B cell (primary cell): ENCODE results near the gene ZNF146. TPM values are rescaled to one million over a fixed set of nuclear protein-coding genes. Genes with fewer than 3 reads are reported as not detected.
"Not testable (repeated sequence)": the region's sequence is repeated elsewhere in the genome, so short reads cannot be mapped to it uniquely, and the experiment has no call there.

Experiments
- ATAC-seq: fragments of 200-7000 bp; cut with Tn5 transposase; one replicate; pipeline ENCODE4 v1.10.0; 2021; ENCODE audit warnings: low read depth, mild to moderate bottlenecking, moderate number of reproducible peaks, moderate library complexity
- CTCF ChIA-PET: fragments of 350-600 bp; sonication (Branson Sonifier 250); formaldehyde crosslinking; loops from one replicate; lab custom pipeline; 2021; ENCODE audit warnings: antibody characterized with exemption, inconsistent platforms; lab: Charles Lee
- POLR2A ChIA-PET: fragments of 350-600 bp; sonication (Branson Sonifier 250); formaldehyde crosslinking; loops from one replicate; lab custom pipeline; 2021; ENCODE audit warnings: antibody characterized with exemption; lab: Charles Lee
- DNase-seq: peaks from one replicate; pipeline ENCODE4 v3.0.0; 2013
- H2AFZ ChIP-seq: 2 replicates; pipeline ENCODE4 v1.6.1; 2012; ENCODE audit warnings: mild to moderate bottlenecking, low read depth, low read length; ENCODE audit not compliant: insufficient read depth, poor library complexity, severe bottlenecking
- H3K27ac ChIP-seq, 2 donors: 1 replicate in 1 of 2; 2 replicates in 1 of 2; pipeline ENCODE4 v1.5.1; 2012 to 2013; ENCODE audit warnings: low read length in 2 of 2, mild to moderate bottlenecking in 2 of 2, moderate library complexity in 1 of 2
- H3K27me3 ChIP-seq, 4 experiments: fragments of 200-600 bp in 1 of 4; sonication (generic) in 1 of 4; replicated peaks in 1 of 4; 1 replicate in 2 of 4; 2 replicates in 2 of 4; pipeline versions ENCODE4 v1.6.1 to v1.7.0; 2013 to 2016; ENCODE audit warnings: low read length in 3 of 4, mild to moderate bottlenecking in 2 of 4, mixed read lengths in 1 of 4, moderate library complexity in 1 of 4; ENCODE audit not compliant: insufficient read depth in 4 of 4, control insufficient read depth in 3 of 4; ENCODE audit errors: control extremely low read depth in 1 of 4
- H3K36me3 ChIP-seq, 2 experiments: replicated peaks in 1 of 2; 1 replicate in 1 of 2; 2 replicates in 1 of 2; pipeline versions ENCODE4 v1.6.1 to v1.7.1; 2013; ENCODE audit warnings: low read length in 1 of 2; ENCODE audit not compliant: insufficient read depth in 2 of 2, control insufficient read depth in 1 of 2; ENCODE audit errors: control extremely low read depth in 1 of 2, extremely low read depth in 1 of 2
- H3K4me1 ChIP-seq, 2 donors: fragments of 200-600 bp in 1 of 2; sonication (generic) in 1 of 2; 1 replicate in 1 of 2; 2 replicates in 1 of 2; pipeline versions ENCODE4 v1.5.1 to v1.6.1; 2013 to 2017; ENCODE audit warnings: low read length in 2 of 2; ENCODE audit not compliant: control insufficient read depth in 2 of 2, insufficient read depth in 2 of 2
- H3K4me2 ChIP-seq: replicated peaks from 2 replicates; pipeline ENCODE3; 2012; ENCODE audit warnings: mild to moderate bottlenecking, low read depth, low read length; ENCODE audit not compliant: poor library complexity, severe bottlenecking
- H3K4me3 ChIP-seq, 5 experiments: fragments of 200-600 bp in 1 of 5; sonication (generic) in 1 of 5; 1 replicate in 3 of 5; 2 replicates in 2 of 5; pipeline versions ENCODE4 v1.5.1 to v1.7.0; 2011 to 2016; ENCODE audit warnings: low read length in 4 of 5, mild to moderate bottlenecking in 4 of 5, low read depth in 2 of 5, control low read depth in 1 of 5, moderate library complexity in 1 of 5; ENCODE audit not compliant: insufficient read depth in 1 of 5; ENCODE audit errors: control extremely low read depth in 1 of 5, extremely low read depth in 1 of 5
- H3K79me2 ChIP-seq: fragments of 200-600 bp; sonication (generic); one replicate; pipeline ENCODE4 v1.6.0; 2016; ENCODE audit warnings: low read length; ENCODE audit not compliant: control insufficient read depth, insufficient read depth
- H3K9ac ChIP-seq: fragments of 200-600 bp; sonication (generic); 2 replicates; pipeline ENCODE4 v1.6.1; 2017; ENCODE audit warnings: mild to moderate bottlenecking, low read length, moderate library complexity
- H3K9me3 ChIP-seq, 3 donors: one replicate each; pipeline versions ENCODE4 v1.6.1 to v1.7.1; 2013; ENCODE audit warnings: low read length in 2 of 3; ENCODE audit not compliant: control insufficient read depth in 2 of 3, insufficient read depth in 1 of 3; ENCODE audit errors: control extremely low read depth in 1 of 3
- H4K20me1 ChIP-seq: 2 replicates; pipeline ENCODE4 v1.6.0; 2012; ENCODE audit warnings: mild to moderate bottlenecking, low read length; ENCODE audit not compliant: insufficient read depth, control insufficient read depth, poor library complexity, severe bottlenecking
- H3K27ac Mint-ChIP-seq: one replicate; pipeline ENCODE4 v1.8.0; 2021; ENCODE audit warnings: mixed read lengths
- H3K27me3 Mint-ChIP-seq: one replicate; pipeline ENCODE4 v1.8.0; 2021; ENCODE audit warnings: mixed read lengths
- H3K4me1 Mint-ChIP-seq: one replicate; pipeline ENCODE4 v1.8.0; 2021; ENCODE audit warnings: mixed read lengths
- H3K4me3 Mint-ChIP-seq: one replicate; pipeline ENCODE4 v1.8.0; 2021; ENCODE audit warnings: mixed read lengths
- H3K9me3 Mint-ChIP-seq: one replicate; pipeline ENCODE4 v1.8.0; 2022; ENCODE audit warnings: mixed read lengths; ENCODE audit not compliant: insufficient read depth
- CTCF ChIP-seq: fragments of 200-600 bp; IDR thresholded peaks from one replicate; pipeline ENCODE4 v1.8.0; 2022; ENCODE audit warnings: antibody characterized with exemption, mild to moderate bottlenecking
- EZH2 ChIP-seq: IDR thresholded peaks from 2 replicates; pipeline ENCODE4 v1.6.1; 2012; ENCODE audit warnings: borderline replicate concordance, low read depth, mild to moderate bottlenecking, moderate library complexity, low read length; ENCODE audit not compliant: insufficient read depth, poor library complexity, severe bottlenecking
- WGBS: methylation state at CpG from one replicate; pipeline ENCODE4 v1.1.5; 2013; ENCODE audit warnings: missing lambda C conversion rate; ENCODE audit not compliant: insufficient coverage; 5-methylcytosine and 5-hydroxymethylcytosine counted together
- intact Hi-C: fragments of 100-400 bp; cut with micrococcal nuclease; formaldehyde crosslinking; loops from one replicate; pipeline ENCODE4 v1.10.0; 2022
- polyA plus RNA-seq: library from polyadenylated mRNA; depleted of rRNA; stranded (reverse); fragments of >200 nt; gene quantifications from 2 replicates; pipeline ENCODE4 v1.2.3, GENCODE V29; 2012
- total RNA-seq, 2 donors: library from RNA; stranded (reverse); fragments of 120-200 nt in 1 of 2; gene quantifications; 1 replicate in 1 of 2; 2 replicates in 1 of 2; pipeline versions ENCODE4 v1.2.3 to v1.2.4, GENCODE V29; 2013 to 2022

ZNF146 gene
- total and polyA plus RNA-seq, 2 donors (not counting 1 experiment from before 2014, with no cell fraction given) = 21.9 to 62.2 TPM

DNA sequence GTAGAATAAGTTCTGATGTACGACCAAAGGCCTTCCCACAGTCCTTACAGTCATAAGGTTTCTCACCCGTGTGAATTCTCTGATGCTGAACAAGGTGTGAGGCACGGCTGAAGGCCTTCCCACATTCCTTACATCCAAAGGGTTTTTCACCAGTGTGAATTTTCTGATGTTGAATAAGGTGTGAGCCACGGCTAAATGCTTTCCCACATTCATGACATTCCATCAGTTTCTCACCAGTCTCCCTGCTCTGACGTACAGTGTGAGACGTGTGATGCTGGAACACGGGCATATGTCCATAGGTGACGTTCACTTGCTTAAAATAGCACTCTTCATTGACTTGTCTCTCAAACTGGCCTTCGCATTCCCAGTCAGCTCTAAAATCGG lies 31.7 kb upstream of the ZNF146 start:
- 96% methylated on average over 6 of the region's 10 CpGs for WGBS
- no peak for DNase-seq
- Histone ChIP-seq H3K27ac (no peak overlapping the region), H3K4me1 (no peaks in the 10 kb centered on the region), H3K9me3 (no peaks in the 10 kb centered on the region), H3K36me3 (peaks cover 5 to 7% of the 10 kb centered on the region in 2 experiments), H2AFZ (no peak overlapping the region), H3K4me2 (no peak overlapping the region), H3K79me2 (no peaks in the 10 kb centered on the region), H4K20me1 (no peaks in the 10 kb centered on the region), H3K4me3 (no peak overlapping the region), H3K27me3 (no peaks in the 10 kb centered on the region), H3K9ac (no peak overlapping the region)
- ATAC-seq = no peak
- H3K27ac Mint-ChIP-seq = no peak overlapping the region
- CTCF ChIA-PET = interaction anchor here (1.0 kb wide), 1 partner anchor 14 kb away, joined by 4 read pairs; no protein-coding TSS in a partner anchor
- intact Hi-C loops = no loop called here
- no peaks in the 10 kb centered on the region for H3K27me3 Mint-ChIP-seq
- H3K4me1 Mint-ChIP-seq = no peaks in the 10 kb centered on the region
- POLR2A ChIA-PET = no interaction called here
- H3K4me3 Mint-ChIP-seq = no peak overlapping the region
- TF ChIP-seq CTCF = no peak
- TF ChIP-seq EZH2 = no peak
- H3K9me3 Mint-ChIP-seq = no peaks in the 10 kb centered on the region

- H3K27ac ChIP-seq, H3K27ac Mint-ChIP-seq, H3K9ac ChIP-seq, H3K27me3 Mint-ChIP-seq, CTCF ChIA-PET, H3K4me3 Mint-ChIP-seq, H2AFZ ChIP-seq, H3K9me3 Mint-ChIP-seq, H3K36me3 ChIP-seq, H4K20me1 ChIP-seq, H3K4me1 ChIP-seq, H3K79me2 ChIP-seq, H3K9me3 ChIP-seq, ATAC-seq, POLR2A ChIA-PET, H3K4me2 ChIP-seq, H3K4me3 ChIP-seq, intact Hi-C loops, H3K4me1 Mint-ChIP-seq, DNase-seq, H3K27me3 ChIP-seq: not testable (repeated sequence)
- 80% methylated on average over 1 of the region's 5 CpGs for WGBS
Measured at GRCh38 chr19:36186722-36187121, 28.2 kb upstream of the ZNF146 start.
